ENCODE data around the gene DPM2.

Gene DPM2

GRCh38 chr9:127909839-127910273 lies 27.8 kb downstream of the DPM2 start:
- Histone ChIP-seq H3K27ac (ENCODE audit: low read length) (no peak overlapping the region), H3K4me2 (ENCODE audit: insufficient read depth, low read length) (no peak overlapping the region)

DNA sequence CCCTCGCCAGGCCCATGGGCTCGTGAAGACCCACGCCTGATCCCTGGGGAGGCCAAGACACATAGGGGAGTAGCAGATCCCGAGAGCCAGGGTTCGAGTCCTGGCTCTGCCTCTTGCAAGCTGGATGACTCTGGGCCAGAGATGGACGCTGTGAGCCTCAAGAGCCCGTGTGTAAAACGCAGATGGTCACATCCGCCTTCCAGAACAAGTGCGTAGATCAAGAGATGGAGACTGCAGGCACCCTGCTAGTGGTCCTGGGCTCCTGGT lies 29.1 kb downstream of the DPM2 start:
- Histone ChIP-seq H3K4me2 (ENCODE audit: insufficient read depth, low read length) (no peak overlapping the region), H3K4me3 (ENCODE audit: low read depth in 1 of 2, low read length in 2 of 2) (no peak overlapping the region), H2AFZ (ENCODE audit: low read depth, low read length) (no peak overlapping the region), H3K27ac (ENCODE audit: low read length) (no peak overlapping the region), H3K9me3 (ENCODE audit: insufficient read depth, low read length, severe bottlenecking) (no peaks in the 10 kb centered on the region), H3K9ac (ENCODE audit: low read depth, low read length) (no peak overlapping the region), H3K36me3 (ENCODE audit: insufficient read depth, low read length) (peaks cover 5% of the 10 kb centered on the region; the same call in 1 of the 2 replicates), H3K4me1 (ENCODE audit: insufficient read depth, low read length) (no peaks in the 10 kb centered on the region), H4K20me1 (ENCODE audit: insufficient read depth, low read length) (no peaks in the 10 kb centered on the region), H3K79me2 (ENCODE audit: insufficient read depth, low read length) (no peaks in the 10 kb centered on the region), H3K27me3 (ENCODE audit: insufficient read depth, low read length, poor library complexity) (no peaks in the 10 kb centered on the region)
- ATAC-seq (ENCODE audit: insufficient read depth, low read depth) (no peak), DNase-seq (no peak)
- TF ChIP-seq EZH2 (IDR thresholded peaks at IDR 0.05; ENCODE audit: borderline replicate concordance, low read depth, low read length, severe bottlenecking): no peak
- TF ChIP-seq CTCF (IDR thresholded peaks at IDR 0.05; ENCODE audit: borderline replicate concordance, extremely low read depth, low read length, poor library complexity, severe bottlenecking): no peak

More at GRCh38 chr9:127909839-127910273, 27.8 kb downstream of the DPM2 start:
- Histone ChIP-seq H3K79me2 (ENCODE audit: insufficient read depth, low read length) (no peaks in the 10 kb centered on the region), H3K9me3 (ENCODE audit: insufficient read depth, low read length, severe bottlenecking) (no peaks in the 10 kb centered on the region), H3K36me3 (ENCODE audit: insufficient read depth, low read length) (peaks cover 5% of the 10 kb centered on the region; the same call in 1 of the 2 replicates), H3K4me1 (ENCODE audit: insufficient read depth, low read length) (no peaks in the 10 kb centered on the region), H2AFZ (ENCODE audit: low read depth, low read length) (no peak overlapping the region), H4K20me1 (ENCODE audit: insufficient read depth, low read length) (no peaks in the 10 kb centered on the region), H3K27me3 (ENCODE audit: insufficient read depth, low read length, poor library complexity) (no peaks in the 10 kb centered on the region), H3K4me3 (ENCODE audit: low read depth in 1 of 2, low read length in 2 of 2) (no peak overlapping the region), H3K9ac (ENCODE audit: low read depth, low read length) (no peak overlapping the region)
- TF ChIP-seq CTCF (IDR thresholded peaks at IDR 0.05; ENCODE audit: borderline replicate concordance, extremely low read depth, low read length, poor library complexity, severe bottlenecking) (no peak), EZH2 (IDR thresholded peaks at IDR 0.05; ENCODE audit: borderline replicate concordance, low read depth, low read length, severe bottlenecking) (no peak)
- ATAC-seq (ENCODE audit: insufficient read depth, low read depth) (no peak), DNase-seq (no peak)

DNA sequence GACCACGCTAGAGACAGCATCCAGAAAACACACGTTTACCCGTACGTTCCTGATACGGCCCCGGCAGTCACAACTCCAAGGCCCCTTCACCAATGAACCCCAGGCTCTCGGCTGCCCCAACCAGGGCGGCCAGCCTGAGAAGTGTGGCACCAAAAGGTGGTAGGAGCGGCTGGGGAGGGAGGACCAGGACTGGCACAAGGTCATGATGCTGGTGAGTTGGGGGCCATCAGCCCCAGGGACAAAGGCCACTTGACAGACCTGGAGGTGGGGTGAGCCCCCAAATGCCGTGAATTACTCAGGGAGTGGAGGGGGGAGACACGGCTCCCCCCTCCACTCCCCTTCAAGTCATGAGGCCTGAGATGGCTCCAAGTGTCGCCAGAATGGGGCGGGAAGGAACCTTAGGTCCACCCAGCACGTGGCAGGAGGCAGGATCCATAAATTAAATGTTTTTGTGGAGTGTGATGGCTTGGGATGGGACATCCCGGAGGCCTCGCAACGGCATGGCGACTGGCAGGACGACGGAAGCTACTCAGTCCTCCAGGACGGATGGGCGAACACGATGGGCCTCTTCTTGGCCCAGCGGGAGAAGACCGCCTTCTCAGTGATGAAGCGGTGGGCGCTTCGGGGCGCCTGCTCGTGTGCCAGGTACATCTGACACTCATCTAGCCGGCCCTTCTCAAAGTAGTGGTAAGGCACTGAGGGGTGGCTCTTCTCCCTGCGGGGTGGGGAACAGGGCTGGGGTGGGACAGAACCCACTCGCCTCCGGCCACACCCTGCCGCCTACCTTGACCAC lies 29.6 kb downstream of the DPM2 start:
- Histone ChIP-seq H3K4me2 (ENCODE audit: insufficient read depth, low read length) (no peak overlapping the region), H3K9ac (ENCODE audit: low read depth, low read length) (no peak overlapping the region), H4K20me1 (ENCODE audit: insufficient read depth, low read length) (no peaks in the 10 kb centered on the region), H3K36me3 (ENCODE audit: insufficient read depth, low read length) (peaks cover 5% of the 10 kb centered on the region; the same call in 1 of the 2 replicates), H2AFZ (ENCODE audit: low read depth, low read length) (no peak overlapping the region), H3K9me3 (ENCODE audit: insufficient read depth, low read length, severe bottlenecking) (no peaks in the 10 kb centered on the region), H3K4me3 (ENCODE audit: low read depth in 1 of 2, low read length in 2 of 2) (no peak overlapping the region), H3K79me2 (ENCODE audit: insufficient read depth, low read length) (no peaks in the 10 kb centered on the region), H3K27ac (ENCODE audit: low read length) (no peak overlapping the region), H3K27me3 (ENCODE audit: insufficient read depth, low read length, poor library complexity) (no peaks in the 10 kb centered on the region), H3K4me1 (ENCODE audit: insufficient read depth, low read length) (no peaks in the 10 kb centered on the region)
- TF ChIP-seq EZH2 (IDR thresholded peaks at IDR 0.05; ENCODE audit: borderline replicate concordance, low read depth, low read length, severe bottlenecking) (no peak), CTCF (IDR thresholded peaks at IDR 0.05; ENCODE audit: borderline replicate concordance, extremely low read depth, low read length, poor library complexity, severe bottlenecking) (no peak)
- no peak for ATAC-seq (ENCODE audit: insufficient read depth, low read depth)
- no peak for DNase-seq

Data from DND-41 (cell line).